GM23248 (cell line): ENCODE results near the gene GCH1. TPM values are rescaled to one million over a fixed set of nuclear protein-coding genes. Genes with fewer than 3 reads are reported as not detected.
A peak's percentile ranks its signal among the peaks of the same experiment; 100 is the strongest.
"Not testable (repeated sequence)": the region's sequence is repeated elsewhere in the genome, so short reads cannot be mapped to it uniquely, and the experiment has no call there.

ENCODE experiments used
- DNase-seq: peaks from one replicate; pipeline ENCODE4 v3.0.0-alpha.2; 2015
- H2AFZ ChIP-seq: fragments of 200-600 bp; sonication (generic); 2 replicates; pipeline ENCODE4 v1.6.1; 2016; ENCODE audit warnings: antibody characterized with exemption
- H3F3A ChIP-seq: fragments of 200-600 bp; sonication (generic); 2 replicates; pipeline ENCODE4 v1.6.1; 2016; ENCODE audit warnings: mild to moderate bottlenecking, antibody characterized with exemption, mixed run types; ENCODE audit not compliant: insufficient read depth
- H3K27ac ChIP-seq: fragments of 200-600 bp; sonication (generic); 2 replicates; pipeline ENCODE4 v1.5.1; 2016; ENCODE audit warnings: mild to moderate bottlenecking
- H3K27me3 ChIP-seq: fragments of 200-600 bp; sonication (generic); replicated peaks from 2 replicates; pipeline ENCODE4 v1.6.1; 2016; ENCODE audit warnings: mild to moderate bottlenecking; ENCODE audit not compliant: insufficient read depth
- H3K36me3 ChIP-seq: fragments of 200-600 bp; sonication (generic); 2 replicates; pipeline ENCODE4 v1.6.1; 2016; ENCODE audit warnings: low read depth, mild to moderate bottlenecking
- H3K4me1 ChIP-seq: fragments of 200-600 bp; sonication (generic); 2 replicates; pipeline ENCODE4 v1.6.1; 2016; ENCODE audit warnings: mild to moderate bottlenecking; ENCODE audit not compliant: insufficient read depth
- H3K4me2 ChIP-seq: fragments of 200-600 bp; sonication (generic); one replicate; pipeline ENCODE4 v1.6.1; 2016; ENCODE audit warnings: mild to moderate bottlenecking; ENCODE audit not compliant: unreplicated experiment
- H3K4me3 ChIP-seq: fragments of 200-600 bp; sonication (generic); 2 replicates; pipeline ENCODE4 v1.5.1; 2016; ENCODE audit warnings: mild to moderate bottlenecking
- H3K79me2 ChIP-seq: fragments of 200-600 bp; sonication (generic); 2 replicates; pipeline ENCODE4 v1.6.1; 2016; ENCODE audit warnings: mild to moderate bottlenecking; ENCODE audit not compliant: insufficient read depth
- H3K9ac ChIP-seq: fragments of 200-600 bp; sonication (generic); 2 replicates; pipeline ENCODE4 v1.6.1; 2016; ENCODE audit warnings: mild to moderate bottlenecking
- H3K9me2 ChIP-seq: fragments of 200-600 bp; sonication (generic); 2 replicates; pipeline ENCODE4 v1.6.1; 2016; ENCODE audit warnings: mixed run types, mild to moderate bottlenecking, moderate library complexity; ENCODE audit not compliant: insufficient read depth
- H3K9me3 ChIP-seq: fragments of 200-600 bp; sonication (generic); one replicate; pipeline ENCODE4 v1.6.1; 2017; ENCODE audit warnings: low read depth
- H4K20me1 ChIP-seq: fragments of 200-600 bp; sonication (generic); 2 replicates; pipeline ENCODE4 v1.6.0; 2016; ENCODE audit not compliant: insufficient read depth
- EZH2 ChIP-seq: fragments of 200-600 bp; sonication (generic); IDR thresholded peaks from 2 replicates; pipeline ENCODE4 v1.6.1; 2018; ENCODE audit warnings: antibody characterized with exemption, mild to moderate bottlenecking; ENCODE audit not compliant: insufficient read depth, poor library complexity, severe bottlenecking
- EZH2phosphoT487 ChIP-seq: fragments of 200-600 bp; sonication (generic); IDR thresholded peaks from 2 replicates; pipeline ENCODE4 v1.6.1; 2018; ENCODE audit warnings: antibody characterized with exemption, moderate library complexity, mild to moderate bottlenecking, low read depth; ENCODE audit not compliant: insufficient read depth
- WGBS, 2 experiments: methylation state at CpG; one replicate each; pipeline ENCODE4 v1.1.6; 2015 to 2017; ENCODE audit warnings: low lambda C conversion rate in 2 of 2, low coverage in 1 of 2; ENCODE audit errors: missing lambda C conversion rate in 2 of 2; 5-methylcytosine and 5-hydroxymethylcytosine counted together
- in situ Hi-C: fragments of 300-500 bp; cut with MboI; formaldehyde crosslinking; loops from 2 replicates; pipeline ENCODE4 v1.15.0; 2020
- polyA plus RNA-seq: library from polyadenylated mRNA; unstranded; fragments of >200 nt; fragmentation: Nextera tagmentation; extraction: Ambion mirVana; gene quantifications from 2 replicates; pipeline ENCODE4 v1.2.1, GENCODE V29; 2016
- total RNA-seq: library from RNA; depleted of rRNA; stranded (reverse); fragments of >200 nt; shearing (Covaris generic); gene quantifications from 2 replicates; pipeline ENCODE4 v1.2.3, GENCODE V29; 2014

Gene GCH1
- total and polyA plus RNA-seq, 2 experiments from 2014 or later, result 3.9 to 4.2 TPM

GRCh38 chr14:54877703-54878021 lies 25.0 kb downstream of the GCH1 start:
- peaks cover 11% of the 10 kb centered on the region; the same call in 1 of the 2 replicates for H3F3A ChIP-seq
- in situ Hi-C loops, result no loop called here
- H3K27me3 ChIP-seq, result no peaks in the 10 kb centered on the region
- TF ChIP-seq EZH2 (no peak), EZH2phosphoT487 (no peak)
- peaks cover 3% of the 10 kb centered on the region for H3K4me1 ChIP-seq
- no peaks in the 10 kb centered on the region for H3K79me2 ChIP-seq
- no peak overlapping the region for H2AFZ ChIP-seq
- no peak for DNase-seq
- H3K9me2 ChIP-seq, result no peaks in the 10 kb centered on the region
- H3K4me3 ChIP-seq, result no peak overlapping the region
- no peaks in the 10 kb centered on the region for H4K20me1 ChIP-seq
- WGBS, 2 experiments, result 78 to 80% methylated on average over 3 of the region's 3 CpGs
- no peaks in the 10 kb centered on the region for H3K9me3 ChIP-seq
- no peaks in the 10 kb centered on the region for H3K36me3 ChIP-seq
- H3K9ac ChIP-seq, result no peak overlapping the region
- H3K27ac ChIP-seq, result no peak overlapping the region
- no peak overlapping the region for H3K4me2 ChIP-seq

GRCh38 chr14:54877015-54877702 lies 25.5 kb downstream of the GCH1 start:
- 71 to 73% methylated on average over 5 of the region's 5 CpGs for WGBS, 2 experiments
- in situ Hi-C loops, result no loop called here
- no peak overlapping the region for H3K27ac ChIP-seq
- H3K4me2 ChIP-seq, result no peak overlapping the region
- no peak for DNase-seq
- H3F3A ChIP-seq, result peaks cover 11% of the 10 kb centered on the region; the same call in 1 of the 2 replicates
- no peaks in the 10 kb centered on the region for H3K9me3 ChIP-seq
- no peaks in the 10 kb centered on the region for H3K36me3 ChIP-seq
- no peak overlapping the region for H3K4me3 ChIP-seq
- H3K79me2 ChIP-seq, result no peaks in the 10 kb centered on the region
- H3K4me1 ChIP-seq, result peaks cover 3% of the 10 kb centered on the region
- H3K27me3 ChIP-seq, result no peaks in the 10 kb centered on the region
- H3K9me2 ChIP-seq, result no peaks in the 10 kb centered on the region
- no peak overlapping the region for H3K9ac ChIP-seq
- H4K20me1 ChIP-seq, result no peaks in the 10 kb centered on the region
- TF ChIP-seq EZH2, result no peak
- no peak for TF ChIP-seq EZH2phosphoT487
- no peak overlapping the region for H2AFZ ChIP-seq

- H3K9ac ChIP-seq, H3K79me2 ChIP-seq, H3K9me2 ChIP-seq, H3K36me3 ChIP-seq, H3F3A ChIP-seq, H3K27ac ChIP-seq, H3K4me3 ChIP-seq, H3K4me2 ChIP-seq, H2AFZ ChIP-seq, H4K20me1 ChIP-seq, H3K9me3 ChIP-seq, DNase-seq, H3K27me3 ChIP-seq, in situ Hi-C loops, H3K4me1 ChIP-seq: not testable (repeated sequence)
- WGBS, 2 experiments, result 80 to 93% methylated on average over 2 of the region's 2 CpGs
Observed at GRCh38 chr14:54875648-54876047, 27.0 kb downstream of the GCH1 start.

DNA sequence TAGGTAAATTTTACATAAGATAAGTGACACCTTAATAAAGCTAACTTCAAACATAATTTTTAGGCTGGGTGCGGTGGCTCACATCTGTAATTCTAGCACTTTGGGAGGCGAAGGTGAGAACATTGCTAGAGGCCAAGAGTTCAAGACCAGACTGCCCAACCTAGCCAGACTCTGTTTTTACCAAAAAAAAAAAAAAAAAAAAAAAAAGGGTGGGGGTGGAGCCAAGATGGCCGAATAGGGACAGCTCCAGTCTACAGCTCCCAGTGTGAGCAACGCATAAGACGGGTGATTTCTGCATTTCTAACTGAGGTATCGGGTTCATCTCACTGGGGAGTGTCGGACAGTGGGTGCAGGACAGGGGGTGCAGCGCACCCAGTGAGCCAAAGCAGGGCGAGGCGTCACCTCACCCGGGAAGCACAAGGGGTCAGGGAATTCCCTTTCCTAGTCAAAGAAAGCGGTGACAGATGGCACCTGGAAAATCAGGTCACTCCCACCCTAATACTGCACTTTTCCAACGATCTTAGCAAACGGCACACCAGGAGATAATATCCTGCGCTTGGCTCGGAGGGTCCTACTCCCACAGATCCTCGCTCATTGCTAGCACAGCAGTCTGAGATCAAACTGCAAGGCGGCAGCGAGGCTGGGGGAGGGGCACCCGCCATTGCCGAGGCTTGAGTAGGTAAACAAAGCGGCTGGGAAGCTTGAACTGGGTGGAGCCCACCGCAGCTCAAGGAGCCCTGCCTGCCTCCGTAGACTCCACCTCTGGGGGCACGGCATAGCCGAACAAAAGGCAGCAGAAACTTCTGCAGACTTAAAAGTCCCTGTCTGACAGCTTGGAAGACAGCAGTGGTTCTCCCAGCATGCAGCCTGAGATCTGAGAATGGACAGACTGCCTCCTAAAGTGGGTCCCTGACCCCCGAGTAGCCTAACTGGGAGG lies 32.2 kb downstream of the GCH1 start:
- H3F3A ChIP-seq, H4K20me1 ChIP-seq, H3K27ac ChIP-seq, H3K27me3 ChIP-seq, in situ Hi-C loops, H3K79me2 ChIP-seq, H3K9me3 ChIP-seq, H3K36me3 ChIP-seq, H3K9me2 ChIP-seq: not testable (repeated sequence)
- Histone ChIP-seq H3K9ac (peak overlapping the region; percentile 69), H3K4me3 (peak overlapping the region; percentile 72), H3K4me2 (peak overlapping the region; percentile 75), H3K4me1 (peaks cover 11% of the 10 kb centered on the region; the same call in 1 of the 2 replicates), H2AFZ (peak overlapping the region; percentile 90)
- peak; percentile 19 for DNase-seq
- WGBS, 2 experiments, result 46 to 52% methylated on average over 26 to 27 of the region's 27 CpGs
